ENCODE data around the gene TAAR5. TPM values are rescaled to one million over a fixed set of nuclear protein-coding genes. Genes with fewer than 3 reads are reported as not detected.

The TAAR5 gene
- total and polyA plus RNA-seq, 2 donors (not counting 3 experiments of a cell fraction or from before 2014, with no cell fraction given) = not detected

DNA sequence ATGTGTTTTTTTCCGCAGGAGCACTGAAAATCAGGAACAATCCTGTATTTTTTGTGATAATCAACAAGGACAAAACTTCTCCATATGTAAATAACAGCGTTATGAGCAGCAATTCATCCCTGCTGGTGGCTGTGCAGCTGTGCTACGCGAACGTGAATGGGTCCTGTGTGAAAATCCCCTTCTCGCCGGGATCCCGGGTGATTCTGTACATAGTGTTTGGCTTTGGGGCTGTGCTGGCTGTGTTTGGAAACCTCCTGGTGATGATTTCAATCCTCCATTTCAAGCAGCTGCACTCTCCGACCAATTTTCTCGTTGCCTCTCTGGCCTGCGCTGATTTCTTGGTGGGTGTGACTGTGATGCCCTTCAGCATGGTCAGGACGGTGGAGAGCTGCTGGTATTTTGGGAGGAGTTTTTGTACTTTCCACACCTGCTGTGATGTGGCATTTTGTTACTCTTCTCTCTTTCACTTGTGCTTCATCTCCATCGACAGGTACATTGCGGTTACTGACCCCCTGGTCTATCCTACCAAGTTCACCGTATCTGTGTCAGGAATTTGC lies 19.2 kb downstream of the TAAR5 start, which contains the start of gene TAAR6:
Gene TAAR6, plus strand, starts transcription at position 102 of the 557 bp plus-strand sequence. Its CDS starts 0 bp downstream, at position 102.
- dilution Hi-C loops (cut with MboI; ENCODE audit: extremely low pct_ligation_motif_present, low sequenced_read_pairs) (no loop called here), intact Hi-C loops (cut with micrococcal nuclease) (no loop called here)
- Histone ChIP-seq H3K4me3 (replicated peaks in 1 of 3; ENCODE audit: insufficient read depth in 1 of 3, low read depth in 1 of 3, low read length in 3 of 3) (no peak within 1 kb of the TSS), H3K4me2 (ENCODE audit: insufficient read depth, low read length) (no peak within 1 kb of the TSS), H2AFZ (ENCODE audit: low read depth, low read length) (no peak within 1 kb of the TSS), H3K27ac (ENCODE audit: insufficient read depth, low read depth, low read length) (no peak within 1 kb of the TSS), H3K27me3 (ENCODE audit: control insufficient read depth in 2 of 2, insufficient read depth in 2 of 2, low read length in 2 of 2) (peaks cover 0 to 5% of the 10 kb centered on the region in 2 experiments), H3K9me1 (replicated peaks; ENCODE audit: control insufficient read depth, extremely low read depth, insufficient read depth, low read length) (no peaks in the 10 kb centered on the region), H3K79me2 (ENCODE audit: control insufficient read depth, insufficient read depth, low read length) (no peaks in the 10 kb centered on the region), H3K9ac (replicated peaks; ENCODE audit: extremely low read depth, insufficient read depth, low read length) (no peak within 1 kb of the TSS), H4K20me1 (replicated peaks; ENCODE audit: control insufficient read depth, extremely low read depth, insufficient read depth, low read length) (no peaks in the 10 kb centered on the region), H3K36me3 (ENCODE audit: control insufficient read depth in 2 of 2, extremely low read depth in 1 of 2, insufficient read depth in 2 of 2, low read length in 2 of 2) (no peaks in the 10 kb centered on the region), H3K9me3 (replicated peaks; ENCODE audit: control insufficient read depth, insufficient read depth, low read length) (no peaks in the 10 kb centered on the region), H3K4me1 (ENCODE audit: control insufficient read depth, extremely low read depth, insufficient read depth, low read length) (no peaks in the 10 kb centered on the region)
- no TSS peak for BruUV-seq (replicated peaks)
- no peak for TF ChIP-seq POLR2AphosphoS5 (IDR thresholded peaks at IDR 0.05; ENCODE audit: insufficient read depth, low read depth, low read length)
- TF ChIP-seq, protein P1, sequence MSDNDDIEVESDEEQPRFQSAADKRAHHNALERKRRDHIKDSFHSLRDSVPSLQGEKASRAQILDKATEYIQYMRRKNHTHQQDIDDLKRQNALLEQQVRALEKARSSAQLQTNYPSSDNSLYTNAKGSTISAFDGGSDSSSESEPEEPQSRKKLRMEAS (IDR thresholded peaks at IDR 0.05; ENCODE audit: insufficient read depth, insufficient read length) = no peak
- TF ChIP-seq EZH2 (IDR thresholded peaks at IDR 0.05; ENCODE audit: borderline replicate concordance, low read depth, low read length, severe bottlenecking) = no peak
- TF ChIP-seq, protein P2, sequence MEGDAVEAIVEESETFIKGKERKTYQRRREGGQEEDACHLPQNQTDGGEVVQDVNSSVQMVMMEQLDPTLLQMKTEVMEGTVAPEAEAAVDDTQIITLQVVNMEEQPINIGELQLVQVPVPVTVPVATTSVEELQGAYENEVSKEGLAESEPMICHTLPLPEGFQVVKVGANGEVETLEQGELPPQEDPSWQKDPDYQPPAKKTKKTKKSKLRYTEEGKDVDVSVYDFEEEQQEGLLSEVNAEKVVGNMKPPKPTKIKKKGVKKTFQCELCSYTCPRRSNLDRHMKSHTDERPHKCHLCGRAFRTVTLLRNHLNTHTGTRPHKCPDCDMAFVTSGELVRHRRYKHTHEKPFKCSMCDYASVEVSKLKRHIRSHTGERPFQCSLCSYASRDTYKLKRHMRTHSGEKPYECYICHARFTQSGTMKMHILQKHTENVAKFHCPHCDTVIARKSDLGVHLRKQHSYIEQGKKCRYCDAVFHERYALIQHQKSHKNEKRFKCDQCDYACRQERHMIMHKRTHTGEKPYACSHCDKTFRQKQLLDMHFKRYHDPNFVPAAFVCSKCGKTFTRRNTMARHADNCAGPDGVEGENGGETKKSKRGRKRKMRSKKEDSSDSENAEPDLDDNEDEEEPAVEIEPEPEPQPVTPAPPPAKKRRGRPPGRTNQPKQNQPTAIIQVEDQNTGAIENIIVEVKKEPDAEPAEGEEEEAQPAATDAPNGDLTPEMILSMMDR (IDR thresholded peaks at IDR 0.05; ENCODE audit: extremely low read depth in 1 of 2, insufficient read depth in 1 of 2, low read depth in 1 of 2, low read length in 2 of 2) = no peak
- TF ChIP-seq POLR2A (IDR thresholded peaks at IDR 0.05; ENCODE audit: low read depth, low read length) = no peak
- no peak for TF ChIP-seq FOS (IDR thresholded peaks at IDR 0.05; ENCODE audit: borderline replicate concordance, insufficient read depth, low read length)
- no peak for TF ChIP-seq GATA2 (IDR thresholded peaks at IDR 0.05; ENCODE audit: insufficient read depth, insufficient read length, low read depth, low read length)
- DNase-seq (ENCODE audit: low read depth, low spot score) (no peak), FAIRE-seq (no peak)
- ChIA-PET CTCF (no interaction called here), POLR2A (no interaction called here)

Measured in endothelial cell of umbilical vein (primary cell).